HK-2 (cell line): ENCODE results near the gene RFNG.

Experiments used
- DNase-seq: peaks from one replicate; pipeline ENCODE4 v3.0.0-alpha.2; 2018; ENCODE audit not compliant: unreplicated experiment

RFNG gene

GRCh38 chr17:82051776-82052637 lies at the start of gene RFNG, which contains the start of gene GPS1:
RFNG (minus strand) TSS chr17:82051811; CDS start chr17:82051766, 45 bp downstream.
GPS1 (plus strand) TSS chr17:82051898; CDS start chr17:82051932, 34 bp downstream.
- peak; percentile 67 for DNase-seq

DNA sequence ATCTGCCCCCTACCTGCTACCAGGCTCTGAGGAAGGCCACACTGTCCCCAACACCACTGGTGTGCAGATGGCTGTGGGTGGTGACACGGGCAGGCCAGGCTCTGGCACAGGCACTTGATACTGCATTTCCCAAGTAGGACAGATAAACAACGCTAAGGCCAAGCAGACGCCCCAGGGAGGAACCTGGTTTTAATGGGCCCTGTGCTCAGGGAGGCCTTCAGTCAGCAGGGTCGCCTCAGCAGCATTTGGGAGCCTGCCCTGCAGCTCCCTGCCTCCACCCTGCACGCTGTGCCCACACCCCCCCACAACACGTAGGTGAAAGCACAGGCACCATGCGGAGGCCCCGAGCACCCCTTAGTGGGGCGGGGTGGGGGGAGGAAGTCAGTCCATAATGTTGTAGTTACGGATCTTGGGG lies 49.7 kb upstream of the RFNG start:
- no peak for DNase-seq

DNA sequence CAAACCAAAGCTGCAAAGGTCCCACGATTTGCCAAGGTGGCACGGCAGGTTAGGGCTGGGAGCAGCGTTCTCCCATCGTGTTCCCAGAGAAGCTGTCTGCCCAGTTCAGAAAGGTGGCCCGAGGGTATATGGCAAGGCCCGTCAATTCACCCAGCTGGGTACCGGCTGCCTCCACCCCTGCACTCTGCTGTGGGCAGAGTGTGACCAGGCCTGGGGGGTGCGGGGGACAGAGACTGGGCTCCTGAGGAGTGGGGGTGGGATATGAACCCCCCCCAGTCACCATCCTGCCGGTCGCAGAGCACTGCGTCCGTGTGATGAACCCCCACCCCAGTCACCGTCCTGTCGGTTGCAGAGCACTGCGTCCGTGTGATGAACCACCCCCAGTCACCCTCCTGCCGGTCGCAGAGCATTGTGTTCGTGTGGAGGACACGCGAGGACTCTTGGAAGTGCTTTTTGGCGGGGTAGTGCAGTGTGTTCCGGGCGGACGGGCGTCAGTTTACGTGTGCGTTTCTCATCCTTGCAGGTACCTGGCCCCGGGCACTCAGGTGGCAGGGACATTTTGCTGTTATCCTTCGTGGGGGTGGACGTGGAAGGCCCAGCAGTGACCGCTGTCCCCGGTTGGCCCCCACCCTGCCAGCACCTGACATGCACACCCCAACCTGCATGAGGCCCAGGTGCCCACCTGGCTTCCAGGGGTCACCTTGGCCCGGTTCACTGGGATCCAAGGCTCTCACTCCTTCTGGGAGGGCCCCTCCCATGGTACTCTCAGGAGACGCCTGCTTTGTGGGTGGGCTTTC lies 49.1 kb upstream of the RFNG start:
- DNase-seq = no peak

DNA sequence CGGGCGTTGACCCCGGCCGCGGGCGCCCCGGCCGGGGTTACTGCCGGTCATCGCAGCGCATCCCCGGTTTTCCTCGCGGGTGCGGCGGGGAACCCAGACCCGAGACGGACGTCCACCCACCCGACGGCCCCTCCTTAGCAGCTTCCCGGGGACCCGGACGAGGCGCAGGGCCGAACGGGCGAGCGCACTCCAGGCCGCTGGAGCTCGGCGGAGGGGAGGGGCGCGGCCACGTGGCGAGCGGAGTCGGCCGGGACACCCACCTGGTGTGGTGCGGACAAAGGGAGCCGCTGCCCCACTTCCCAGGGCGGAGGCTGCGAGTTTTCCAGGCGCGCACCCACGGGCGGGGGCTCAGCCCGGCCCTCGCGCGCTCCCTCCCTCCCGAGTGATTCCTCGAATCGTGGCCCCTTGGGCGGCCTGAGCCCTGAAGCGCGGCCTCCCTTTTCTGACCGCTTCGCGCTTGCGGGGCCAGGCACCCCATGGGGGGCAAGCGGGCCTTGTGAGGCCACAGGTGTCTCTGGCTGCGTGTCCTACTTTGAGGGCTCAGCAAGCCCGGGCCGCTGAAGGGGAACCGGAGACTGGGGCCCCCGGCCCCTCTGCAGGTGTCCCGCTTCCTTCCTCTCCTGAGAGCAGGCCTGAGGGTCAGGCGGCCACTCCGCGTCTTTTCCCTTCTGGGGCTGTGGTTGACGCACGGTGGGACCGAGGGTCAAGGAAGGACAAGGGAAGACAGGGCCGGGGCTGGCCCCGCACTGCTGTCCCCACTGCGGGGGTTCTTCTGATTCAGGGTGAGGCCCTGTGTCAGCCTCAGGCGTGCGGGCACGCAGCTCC lies 47.5 kb upstream of the RFNG start:
- no peak for DNase-seq

DNA sequence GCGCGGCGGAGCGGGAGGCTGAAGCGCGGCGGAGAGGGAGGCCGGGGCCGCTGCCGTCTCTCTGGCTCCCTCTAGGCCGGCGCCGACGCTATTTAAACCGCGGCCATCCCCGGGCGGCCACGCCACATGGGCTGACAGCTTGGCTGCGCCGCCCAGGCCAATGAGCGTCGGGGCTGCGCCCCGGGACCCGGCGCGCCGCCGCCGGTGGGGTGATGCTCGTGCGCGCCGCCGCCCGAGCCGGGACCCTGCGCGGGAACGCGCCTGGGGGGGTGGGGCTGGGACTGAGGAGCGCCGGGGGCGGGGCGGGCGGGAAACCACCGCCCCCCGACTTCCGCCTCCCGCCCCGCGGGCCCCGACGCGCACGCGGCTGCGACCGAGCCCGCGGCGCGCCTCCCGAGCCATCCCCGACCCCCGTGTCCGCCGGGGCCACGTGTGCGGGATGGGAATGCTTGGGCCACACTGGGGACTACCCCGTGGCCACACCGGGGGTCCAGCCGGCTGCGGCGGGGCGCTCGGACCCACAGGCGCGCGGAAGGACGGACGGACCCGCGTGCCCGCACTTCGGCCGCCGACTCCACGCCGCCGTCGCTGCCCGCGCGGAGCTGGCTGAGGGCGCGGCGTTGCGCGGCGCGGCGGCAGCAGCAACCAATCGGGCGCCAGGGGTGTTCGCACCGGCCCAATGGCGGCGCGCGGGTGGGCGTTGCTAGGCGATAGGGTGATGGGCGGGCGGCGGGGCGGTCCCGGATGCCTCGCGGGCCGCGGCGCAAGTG lies 46.7 kb upstream of the RFNG start, which contains the start of gene FASN:
Gene FASN, minus strand, starts transcription at position 68 of the 770 bp plus-strand sequence. CDS start 1,791 bp downstream, outside the sequence.
- peak; percentile 95 for DNase-seq

GRCh38 chr17:82097919-82098168 lies 46.2 kb upstream of the RFNG start:
- peak; percentile 42 for DNase-seq

GRCh38 chr17:82097184-82097918 lies 45.7 kb upstream of the RFNG start:
- peak; percentile 66 for DNase-seq

GRCh38 chr17:82096709-82097183 lies 45.1 kb upstream of the RFNG start:
- no peak for DNase-seq

- no peak for DNase-seq
Measured at GRCh38 chr17:82095777-82096708, 44.4 kb upstream of the RFNG start.

DNA sequence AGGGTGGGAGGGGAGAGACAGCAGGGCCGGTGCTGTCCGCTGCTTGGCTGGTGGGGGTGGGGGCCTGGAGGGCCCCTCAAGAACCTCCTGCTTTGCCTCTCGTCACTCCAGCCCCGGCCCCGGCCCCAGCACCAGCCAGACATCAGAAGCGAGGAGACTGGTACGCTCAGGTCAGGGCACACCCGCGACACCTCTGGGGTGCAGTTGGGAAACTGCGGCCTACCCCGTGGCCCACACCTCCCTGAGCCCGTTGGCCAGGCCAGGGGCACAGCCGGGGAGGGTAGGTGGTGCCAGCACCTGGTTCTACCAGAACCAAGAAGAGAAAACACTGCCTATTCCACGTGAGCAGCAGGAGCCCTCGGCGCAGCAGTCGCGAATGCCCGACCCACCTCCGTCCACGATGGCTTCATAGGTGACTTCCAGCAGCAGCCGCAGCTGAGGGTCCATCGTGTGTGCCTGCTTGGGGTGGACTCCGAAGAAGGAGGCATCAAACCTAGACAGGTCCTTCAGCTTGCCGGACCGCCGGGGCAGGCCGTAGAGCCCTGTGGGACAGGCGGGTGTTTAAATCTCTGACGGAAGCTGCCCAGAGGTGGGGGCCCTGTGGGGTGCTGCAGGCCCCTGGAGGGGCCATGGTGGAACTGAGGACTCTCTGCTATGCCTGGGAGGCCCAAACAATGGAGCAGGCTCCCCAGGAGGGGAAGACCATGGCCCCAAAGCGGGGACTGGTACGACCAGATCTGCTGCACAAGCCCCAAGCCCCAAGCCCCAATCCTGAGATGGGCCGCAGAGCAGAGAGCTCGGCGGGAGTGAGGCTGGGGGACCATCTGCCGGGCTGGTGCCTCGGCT lies 43.5 kb upstream of the RFNG start:
- no peak for DNase-seq

- DNase-seq = no peak
Measured at GRCh38 chr17:82092995-82093751, 41.6 kb upstream of the RFNG start.

- no peak for DNase-seq
Measured at GRCh38 chr17:82092628-82092994, 41.0 kb upstream of the RFNG start.

DNA sequence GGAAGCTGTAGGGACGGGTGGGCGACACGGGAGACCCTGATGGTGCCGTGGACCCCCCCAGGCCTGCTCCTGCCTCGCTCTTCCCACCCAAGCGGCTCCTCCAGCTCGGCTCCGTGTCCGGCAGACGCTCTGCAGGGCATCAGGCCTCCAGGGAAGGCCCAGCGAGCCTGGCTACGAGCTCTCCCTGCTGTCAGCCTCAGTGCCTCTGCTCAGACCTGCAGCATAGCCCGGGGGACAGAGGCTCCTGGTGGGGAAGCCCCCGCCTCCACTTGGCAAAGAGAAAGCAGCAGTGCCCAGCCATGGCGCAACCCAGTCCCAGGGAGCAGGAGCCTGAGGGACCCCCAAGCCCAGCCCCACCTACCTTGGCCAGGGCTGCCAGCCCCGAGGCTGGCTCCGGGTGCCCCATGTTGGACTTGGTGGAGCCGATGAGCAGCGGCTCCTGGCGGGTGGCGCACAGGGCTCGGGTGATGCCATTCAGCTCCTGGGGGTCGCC lies 40.5 kb upstream of the RFNG start:
- no peak for DNase-seq

- DNase-seq = no peak
Measured at GRCh38 chr17:82091264-82092066, 39.9 kb upstream of the RFNG start.

DNA sequence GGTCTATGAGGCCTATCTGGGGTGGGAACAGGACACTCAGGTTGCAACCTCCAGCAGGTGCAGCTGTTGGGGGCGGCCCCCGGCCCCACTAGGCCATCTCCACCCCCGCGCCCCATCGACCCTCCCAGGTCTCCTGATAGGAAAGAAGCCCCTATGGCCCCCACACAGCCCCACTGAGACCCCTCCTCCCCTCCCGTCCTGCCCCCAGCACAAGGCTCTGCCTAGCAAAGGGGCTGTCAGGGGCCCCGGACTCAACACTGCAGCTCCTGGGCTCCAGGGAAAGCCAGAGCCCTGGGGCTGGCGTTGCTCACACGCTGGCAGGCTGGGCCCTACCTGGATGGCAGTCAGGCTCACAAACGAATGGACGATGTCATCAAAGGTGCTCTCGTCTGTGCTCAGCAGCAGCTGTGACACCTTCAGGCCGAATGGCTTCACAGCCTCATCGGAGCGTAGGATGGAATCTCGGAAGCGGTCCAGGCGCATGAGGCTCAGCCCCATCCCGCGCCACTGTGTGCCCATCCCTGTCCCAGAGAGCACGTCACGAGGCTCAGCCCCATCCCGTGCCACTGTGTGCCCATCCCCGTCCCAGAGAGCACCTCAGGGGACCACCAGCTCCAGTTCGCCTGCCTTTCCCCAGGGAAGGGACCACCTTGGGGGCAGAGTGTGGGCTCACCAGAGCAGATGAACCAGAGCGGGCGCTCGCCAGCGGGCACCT lies 39.1 kb upstream of the RFNG start:
- DNase-seq = no peak
